ENCODE measurements around the gene MICAL3. TPM values are rescaled to one million over a fixed set of nuclear protein-coding genes. Genes with fewer than 3 reads are reported as not detected.
"Not testable (repeated sequence)": the region's sequence is repeated elsewhere in the genome, so short reads cannot be mapped to it uniquely, and the experiment has no call there.

MICAL3 gene
- total RNA-seq, 2 donors from 2014 or later = 33.6 to 34.0 TPM

GRCh38 chr22:17939011-17939410, 85.3 kb downstream of the MICAL3 start:
- TF ChIP-seq POLR2A (IDR thresholded peaks at IDR 0.05) (no peak), CTCF (IDR thresholded peaks at IDR 0.05) (no peak)

GRCh38 chr22:17938484-17938924, 85.9 kb downstream of the MICAL3 start:
- ATAC-seq = peak; percentile 67
- peak overlapping the region in 2 of 4 donors; percentile 2 to 55 for H3K27ac ChIP-seq
- peak in 2 of 4 donors; percentile 38 to 56 for DNase-seq
- TF ChIP-seq POLR2A (IDR thresholded peaks at IDR 0.05) = no peak
- TF ChIP-seq CTCF (IDR thresholded peaks at IDR 0.05) = no peak
- no peaks in the 10 kb centered on the region for H3K36me3 ChIP-seq (replicated peaks in 1 of 2; ENCODE audit: insufficient read depth in 1 of 2, low read depth in 2 of 2)
- intact Hi-C loops (cut with DNase I) = no loop called here
- H3K27me3 ChIP-seq = no peaks in the 10 kb centered on the region
- no peak overlapping the region for H3K4me3 ChIP-seq
- 43 to 50% methylated on average over 6 to 8 of the region's 8 CpGs for whole genome bisulfite sequencing, 2 donors
- no peaks in the 10 kb centered on the region for H3K9me3 ChIP-seq
- H3K4me1 ChIP-seq = peaks cover 46% of the 10 kb centered on the region

More at GRCh38 chr22:17939011-17939410, 85.3 kb downstream of the MICAL3 start:
- 78 to 80% methylated on average over 3 of the region's 3 CpGs for WGBS, 2 donors
- intact Hi-C loops (cut with DNase I) = no loop called here
- Histone ChIP-seq H3K4me3 (no peak overlapping the region), H3K9me3 (no peaks in the 10 kb centered on the region), H3K4me1 (peaks cover 51% of the 10 kb centered on the region), H3K27me3 (no peaks in the 10 kb centered on the region), H3K27ac (peak overlapping the region in 1 of 4 donors; percentile 55), H3K36me3 (replicated peaks in 1 of 2; ENCODE audit: insufficient read depth in 1 of 2, low read depth in 2 of 2) (no peaks in the 10 kb centered on the region)
- ATAC-seq (peak; percentile 8), DNase-seq (no peak)

- H3K36me3 ChIP-seq (replicated peaks in 1 of 2; ENCODE audit: insufficient read depth in 1 of 2, low read depth in 2 of 2); ATAC-seq; H3K9me3 ChIP-seq; H3K27me3 ChIP-seq; H3K4me3 ChIP-seq; H3K27ac ChIP-seq; DNase-seq; intact Hi-C loops (cut with DNase I): not testable (repeated sequence)
- H3K4me1 ChIP-seq = peaks cover 12% of the 10 kb centered on the region
- 95 to 100% methylated on average over 2 of the region's 2 CpGs for WGBS, 2 donors
These were observed 91.9 kb downstream of the MICAL3 start for GRCh38 chr22:17932457-17932856.

GRCh38 chr22:17931400-17931825, 92.9 kb downstream of the MICAL3 start:
- Histone ChIP-seq H3K4me3 (no peak overlapping the region), H3K4me1 (peaks cover 9% of the 10 kb centered on the region), H3K36me3 (replicated peaks in 1 of 2; ENCODE audit: insufficient read depth in 1 of 2, low read depth in 2 of 2) (no peaks in the 10 kb centered on the region), H3K27me3 (no peaks in the 10 kb centered on the region), H3K27ac (no peak overlapping the region), H3K9me3 (no peaks in the 10 kb centered on the region)
- ATAC-seq (peak; percentile 27), DNase-seq (peak in 3 of 4 donors; percentile 37 to 56 (median 52))
- TF ChIP-seq POLR2A (IDR thresholded peaks at IDR 0.05) (no peak), CTCF (IDR thresholded peaks at IDR 0.05) (no peak)
- WGBS, 2 donors = 40 to 41% methylated on average over 3 of the region's 3 CpGs
- intact Hi-C loops (cut with DNase I) = no loop called here

GRCh38 chr22:17930455-17931313, 93.7 kb downstream of the MICAL3 start:
- Histone ChIP-seq H3K27me3 (no peaks in the 10 kb centered on the region), H3K9me3 (no peaks in the 10 kb centered on the region), H3K4me3 (no peak overlapping the region), H3K27ac (no peak overlapping the region), H3K36me3 (replicated peaks in 1 of 2; ENCODE audit: insufficient read depth in 1 of 2, low read depth in 2 of 2) (no peaks in the 10 kb centered on the region), H3K4me1 (peaks cover 14% of the 10 kb centered on the region)
- ATAC-seq (no peak), DNase-seq (no peak)
- intact Hi-C loops (cut with DNase I) = no loop called here
- 89 to 96% methylated on average over 14 to 18 of the region's 18 CpGs for WGBS, 2 donors
- TF ChIP-seq POLR2A (IDR thresholded peaks at IDR 0.05) (no peak), CTCF (IDR thresholded peaks at IDR 0.05) (no peak)
